ENCODE results near the gene ACSM5. TPM values are rescaled to one million over a fixed set of nuclear protein-coding genes. Genes with fewer than 3 reads are reported as not detected.

Gene ACSM5
- total RNA-seq (1 to 10 TPM; 2.1 to 8.8 (median 5.6) TPM), polyA plus RNA-seq (1 to 10 TPM in 2 of 3 donors, under 1 TPM in 1; 1.00 to 1.6 (median 1.3) TPM)
- long read RNA-seq, donor 1: 0 reads
- long read RNA-seq, donor 2: 0 reads

- no peak within 1 kb of the TSS for H3K4me3 ChIP-seq
- no peaks in the 10 kb centered on the region for H3K36me3 ChIP-seq
- intact Hi-C loops (cut with DNase I; ENCODE audit: low total_unique reads): no loop called here
- peaks cover 0 to 9% (median 0%) of the 10 kb centered on the region in 6 donors for H3K4me1 ChIP-seq
- peak in 1 of 3 donors; percentile 40 for TF ChIP-seq POLR2AphosphoS5 (IDR thresholded peaks at IDR 0.05)
- TF ChIP-seq CTCF (IDR thresholded peaks at IDR 0.05 in 8 of 11, conservative IDR thresholded peaks at IDR 0.05 in 3 of 11): no peak
- no peak for TF ChIP-seq POLR2A (IDR thresholded peaks at IDR 0.05)
- peak within 1 kb of the TSS in 5 of 8 donors; percentile 0 to 69 (median 60) for H3K27ac ChIP-seq
- no peaks in the 10 kb centered on the region for H3K9me3 ChIP-seq
- no peaks in the 10 kb centered on the region for H3K27me3 ChIP-seq (replicated peaks in 1 of 7)
- 68 to 85% (median 75%) methylated on average over 6 of the region's 6 CpGs for WGBS, 5 donors
- DNase-seq: no peak
Observed at GRCh38 chr16:20409398-20410120, at the start of gene ACSM5. Gene ACSM5 (plus strand): TSS chr16:20409534. CDS start chr16:20411485, 1,951 bp downstream.

GRCh38 chr16:20359997-20360396 is 49.3 kb upstream of the ACSM5 start:
- Histone ChIP-seq H3K36me3 (no peaks in the 10 kb centered on the region), H3K27ac (no peak overlapping the region), H3K4me3 (no peak overlapping the region), H3K9me3 (no peaks in the 10 kb centered on the region), H3K4me1 (no peaks in the 10 kb centered on the region), H3K27me3 (replicated peaks in 1 of 7) (peaks cover 0 to 31% (median 0%) of the 10 kb centered on the region in 7 donors)
- WGBS, 5 donors: 41 to 64% (median 59%) methylated on average over 2 of the region's 2 CpGs
- TF ChIP-seq POLR2AphosphoS5 (IDR thresholded peaks at IDR 0.05) (no peak), POLR2A (IDR thresholded peaks at IDR 0.05) (no peak), CTCF (IDR thresholded peaks at IDR 0.05 in 8 of 11, conservative IDR thresholded peaks at IDR 0.05 in 3 of 11) (no peak)
- intact Hi-C loops (cut with DNase I; ENCODE audit: low total_unique reads): no loop called here
- no peak for DNase-seq

- H3K4me3 ChIP-seq: no peak overlapping the region
- intact Hi-C loops (cut with DNase I; ENCODE audit: low total_unique reads): no loop called here
- 66 to 82% (median 68%) methylated on average over 2 of the region's 2 CpGs for WGBS, 5 donors
- no peak for TF ChIP-seq POLR2AphosphoS5 (IDR thresholded peaks at IDR 0.05)
- no peak overlapping the region for H3K27ac ChIP-seq
- peaks cover 0 to 19% (median 0%) of the 10 kb centered on the region in 7 donors for H3K27me3 ChIP-seq (replicated peaks in 1 of 7)
- DNase-seq: no peak
- no peaks in the 10 kb centered on the region for H3K9me3 ChIP-seq
- H3K4me1 ChIP-seq: no peaks in the 10 kb centered on the region
- H3K36me3 ChIP-seq: no peaks in the 10 kb centered on the region
Observed at GRCh38 chr16:20363191-20363590, 46.1 kb upstream of the ACSM5 start.

- no peaks in the 10 kb centered on the region for H3K4me1 ChIP-seq
- H3K9me3 ChIP-seq: no peaks in the 10 kb centered on the region
- no peak for DNase-seq
- H3K27me3 ChIP-seq (replicated peaks in 1 of 7): peaks cover 0 to 27% (median 0%) of the 10 kb centered on the region in 7 donors
- no peaks in the 10 kb centered on the region for H3K36me3 ChIP-seq
- intact Hi-C loops (cut with DNase I; ENCODE audit: low total_unique reads): no loop called here
- TF ChIP-seq CTCF (IDR thresholded peaks at IDR 0.05 in 8 of 11, conservative IDR thresholded peaks at IDR 0.05 in 3 of 11) (no peak), POLR2AphosphoS5 (IDR thresholded peaks at IDR 0.05) (no peak), POLR2A (IDR thresholded peaks at IDR 0.05) (no peak)
- 75 to 81% (median 81%) methylated on average over 2 to 3 of the region's 3 CpGs for WGBS, 5 donors
- no peak overlapping the region for H3K4me3 ChIP-seq
- no peak overlapping the region for H3K27ac ChIP-seq
Observed at GRCh38 chr16:20364051-20364450, 45.3 kb upstream of the ACSM5 start.
